Stimulated activated CD4-positive, alpha-beta T cell treated with anti-CD3 and anti-CD28 coated beads, Interleukin-15, amount 100 ng/mL, for 1 hour (primary cell): Measurements from ENCODE around the gene CDYL.
"Not testable (repeated sequence)": the region's sequence is repeated elsewhere in the genome, so short reads cannot be mapped to it uniquely, and the experiment has no call there.

ENCODE experiments used
- DNase-seq, 2 donors: peaks; one replicate each; pipeline ENCODE4 v3.0.0-alpha.2; 2020; ENCODE audit warnings: low read depth in 1 of 2, low spot score in 1 of 2

The CDYL gene

DNA sequence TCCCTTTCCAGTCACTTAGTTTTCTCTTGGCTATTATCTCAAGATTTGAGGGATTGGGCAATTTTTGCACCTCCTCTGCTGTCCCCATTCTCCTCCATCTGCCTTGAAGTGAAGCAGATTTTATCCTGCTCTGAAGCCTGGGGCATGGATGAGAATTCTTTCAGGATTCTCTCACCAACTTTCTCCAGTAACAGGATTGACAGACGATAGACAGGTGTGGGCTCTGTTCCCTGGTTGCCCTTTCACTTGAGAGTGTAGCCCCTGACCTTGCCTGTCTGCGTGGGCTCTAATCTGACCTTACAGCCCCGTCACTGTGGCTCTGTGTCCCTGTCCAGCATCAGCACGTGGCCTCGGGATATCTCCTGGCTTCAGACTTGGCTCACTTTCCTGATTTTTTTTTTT lies 27.1 kb downstream of the CDYL start:
- no peak for DNase-seq

DNA sequence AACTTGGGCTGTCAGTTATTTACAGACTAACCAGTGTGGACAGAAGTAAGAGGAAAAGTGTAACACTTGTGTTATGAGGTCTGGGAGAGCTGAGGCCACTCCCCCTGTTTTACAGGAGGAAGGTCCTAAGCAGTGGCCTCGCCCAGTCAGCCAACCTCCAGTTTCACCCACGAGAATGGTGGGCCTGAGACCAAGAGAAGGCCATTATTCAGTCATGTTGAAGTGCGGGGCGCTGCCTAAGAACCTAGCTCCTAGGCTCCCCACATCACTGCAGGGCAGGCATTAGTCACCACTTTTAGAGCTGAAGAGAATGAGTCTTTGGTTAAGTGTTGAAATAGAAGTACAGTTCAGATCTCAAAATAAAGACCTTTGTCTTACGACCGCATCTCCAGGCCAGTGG lies 27.9 kb downstream of the CDYL start:
- no peak for DNase-seq

DNA sequence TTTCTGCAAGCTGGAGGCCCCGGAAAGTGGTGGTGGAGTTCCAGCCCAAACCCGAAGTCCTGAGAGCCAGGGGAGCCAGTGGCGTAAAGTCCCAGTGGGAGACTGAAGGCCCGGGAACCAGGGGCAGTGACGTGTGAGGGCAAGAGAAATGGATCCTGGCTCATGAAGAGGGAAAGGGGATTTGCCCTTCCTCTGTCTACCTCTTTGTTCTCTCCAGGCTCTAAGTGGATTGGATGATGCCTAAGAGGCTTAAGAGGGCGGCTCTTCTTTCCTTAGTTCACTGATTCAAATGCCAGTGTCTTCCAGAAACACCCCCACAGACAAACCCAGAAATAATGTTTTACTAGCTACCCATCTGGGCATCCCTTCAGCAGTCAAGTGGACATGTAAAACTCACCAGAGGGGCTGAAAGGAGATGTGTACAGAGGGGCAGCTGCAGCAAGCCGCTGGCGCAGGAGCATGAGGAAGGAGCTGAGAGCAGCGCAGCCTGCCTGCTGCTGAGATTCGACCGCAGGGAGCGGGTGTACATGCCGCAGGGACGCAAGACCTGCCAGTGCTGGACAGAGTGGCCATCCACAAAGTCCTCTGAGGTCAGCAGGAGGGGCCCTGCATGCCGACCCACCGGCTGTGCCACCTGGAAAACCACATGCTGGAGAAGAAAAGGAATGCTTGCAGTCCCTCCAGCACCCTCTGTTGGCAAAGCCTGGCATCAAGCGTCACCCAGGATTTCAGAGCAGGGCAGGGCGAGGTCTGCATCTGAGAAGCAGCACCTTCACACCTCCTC lies 29.5 kb downstream of the CDYL start:
- no peak for DNase-seq

DNA sequence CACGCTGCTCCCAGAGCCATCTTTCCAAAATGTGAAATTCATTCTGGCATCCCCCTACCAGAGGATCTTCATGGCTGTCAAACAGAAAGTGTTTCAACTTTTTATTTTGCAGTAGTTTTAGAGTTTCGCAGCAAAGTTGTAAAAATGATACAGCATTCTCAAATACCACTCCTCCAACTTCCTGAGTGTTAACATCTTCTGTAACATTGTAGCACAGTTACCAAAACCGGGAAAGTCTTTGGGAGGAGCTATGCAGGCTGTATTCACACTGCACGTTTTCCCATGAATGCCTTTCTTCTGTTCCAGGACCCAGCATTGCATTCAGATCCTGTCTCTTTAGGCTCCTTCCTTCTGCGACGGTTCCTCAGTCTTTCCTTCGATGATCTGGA lies 30.1 kb downstream of the CDYL start:
- DNase-seq, result no peak

DNA sequence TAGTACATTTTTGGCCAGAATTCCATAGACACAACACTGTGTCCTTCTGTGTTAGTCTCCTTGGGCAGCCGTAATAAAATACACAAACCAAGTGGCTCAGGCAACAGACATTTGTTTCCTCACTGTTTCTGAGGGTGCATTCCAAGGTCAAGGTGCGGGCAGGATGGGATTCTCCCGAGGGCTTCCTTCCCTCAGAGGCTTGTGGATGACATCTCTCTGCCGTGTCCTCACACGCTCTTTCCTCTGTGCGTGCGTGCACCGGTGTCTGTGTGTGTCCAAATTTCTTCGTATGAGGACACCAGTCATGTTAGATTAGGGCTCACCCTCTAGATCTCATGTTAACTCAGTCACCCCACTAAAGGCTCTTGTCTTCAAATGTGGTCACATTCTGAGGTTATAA lies 30.6 kb downstream of the CDYL start:
- DNase-seq, result no peak

DNA sequence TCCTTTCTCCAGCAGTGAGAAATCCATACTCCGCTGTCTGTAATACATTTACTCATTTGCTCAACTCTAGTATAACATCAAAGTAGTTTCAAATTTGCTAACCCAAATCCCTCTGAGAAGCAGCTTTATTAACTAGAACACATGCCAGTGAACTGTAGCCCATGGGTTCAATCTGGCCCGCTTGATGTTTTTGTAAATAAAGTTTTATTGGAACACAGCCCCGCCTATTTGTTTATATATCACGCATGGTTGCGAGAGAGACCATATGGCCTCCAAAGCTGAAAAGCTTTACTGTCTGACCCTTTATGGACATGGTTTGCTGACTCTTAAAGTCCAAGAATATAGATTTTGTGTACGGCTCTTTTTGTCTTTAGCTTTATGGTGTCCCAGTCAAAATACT lies 32.2 kb downstream of the CDYL start:
- DNase-seq, result no peak

DNA sequence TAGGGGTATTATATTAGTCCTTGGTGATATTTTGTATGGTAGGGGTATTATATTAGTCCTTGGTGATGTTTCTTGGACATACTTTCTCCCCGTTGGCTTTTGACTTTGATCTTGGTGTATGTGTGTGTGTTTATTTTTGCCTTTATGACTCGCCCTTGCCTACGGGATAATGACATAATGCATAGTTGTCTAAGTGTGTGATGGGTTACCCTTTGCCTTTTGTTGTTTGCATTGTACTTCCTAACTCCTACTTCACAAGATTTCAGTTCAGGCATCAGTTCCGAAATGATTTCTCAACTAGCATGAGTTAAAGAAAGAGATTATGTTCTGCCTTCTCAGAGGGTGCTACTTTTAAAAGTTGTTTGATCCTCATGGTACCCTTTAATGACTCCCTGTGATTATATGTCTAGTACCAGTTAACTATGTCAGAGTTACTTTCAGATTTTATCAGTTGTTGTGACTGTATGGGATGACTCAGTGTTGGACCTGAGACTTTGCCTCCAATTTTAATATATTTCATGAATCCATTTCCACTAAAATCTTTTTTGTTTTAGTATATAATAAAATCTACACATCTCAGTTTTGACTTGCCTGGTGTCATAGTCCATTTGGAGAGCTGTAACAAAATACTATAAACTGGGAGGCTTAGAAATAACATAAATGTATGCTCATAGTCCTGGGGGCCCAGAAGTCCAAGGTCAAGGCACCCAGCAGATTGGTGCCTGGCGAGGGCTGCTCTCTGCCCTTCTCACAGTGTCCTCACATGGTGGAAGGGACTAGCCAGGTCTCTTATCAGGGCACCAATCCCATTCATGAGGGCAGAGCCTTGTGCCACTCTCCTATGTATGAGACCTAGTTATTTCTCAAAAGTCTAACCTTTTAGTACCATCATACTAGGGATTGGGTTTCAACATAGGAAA lies 34.1 kb downstream of the CDYL start:
- no peak for DNase-seq

DNA sequence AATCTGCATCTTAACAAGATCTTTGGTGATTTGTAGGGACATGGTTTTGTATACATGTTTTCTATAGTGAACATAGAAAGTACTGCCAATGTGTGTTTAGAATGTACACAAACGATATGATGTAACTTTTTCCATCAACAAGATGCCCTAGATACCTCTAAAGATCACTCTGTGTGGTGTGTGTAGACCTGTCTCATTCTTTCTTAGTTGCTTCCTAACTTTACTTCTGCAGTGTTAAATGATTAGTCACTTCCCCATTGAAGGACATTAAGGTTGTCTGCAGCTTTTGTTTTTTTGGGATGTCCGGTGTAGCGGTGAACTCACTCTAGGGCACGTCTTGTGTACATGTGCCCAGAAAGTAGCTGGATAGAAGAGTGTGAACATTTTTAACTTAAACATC lies 35.9 kb downstream of the CDYL start:
- no peak for DNase-seq

DNA sequence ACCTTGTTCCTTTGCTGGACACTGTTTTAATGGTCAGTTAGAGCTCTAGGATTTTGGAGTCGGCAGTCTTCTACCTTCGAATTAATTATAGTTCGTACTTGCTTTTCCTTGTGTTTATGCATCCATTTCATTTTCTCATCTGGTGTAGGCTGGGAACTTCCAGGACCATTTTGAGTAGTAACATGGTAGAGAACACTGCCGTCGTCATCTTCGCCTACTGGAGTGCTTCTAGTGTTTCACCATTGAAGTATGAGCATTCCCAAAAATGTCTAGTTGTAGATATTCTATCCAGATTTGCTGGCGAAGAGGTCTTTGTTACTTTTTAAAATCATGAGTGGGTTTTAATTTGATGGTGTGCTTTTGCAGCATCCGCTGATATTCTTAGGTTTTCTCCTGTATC lies 36.9 kb downstream of the CDYL start:
- DNase-seq, result no peak

DNA sequence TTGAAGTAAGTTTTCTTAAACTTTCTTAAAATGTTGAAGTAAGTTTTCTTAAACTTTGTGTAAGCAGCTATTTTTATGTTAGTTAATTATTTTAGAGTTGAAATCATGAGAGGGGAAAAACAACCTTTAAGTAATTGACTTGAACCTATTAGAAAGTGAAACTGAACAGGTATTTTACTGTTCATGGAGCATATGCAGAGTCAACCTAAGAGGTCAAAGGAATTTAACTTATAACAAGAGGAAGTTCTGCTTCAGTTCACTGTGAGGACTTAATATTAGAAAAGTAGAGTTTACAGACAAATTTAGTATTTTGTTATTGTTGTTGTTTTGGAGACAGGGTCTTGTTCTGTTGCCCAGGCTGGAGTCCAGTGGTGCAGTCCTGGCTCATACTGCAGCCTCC lies 38.0 kb downstream of the CDYL start:
- DNase-seq, result no peak

DNA sequence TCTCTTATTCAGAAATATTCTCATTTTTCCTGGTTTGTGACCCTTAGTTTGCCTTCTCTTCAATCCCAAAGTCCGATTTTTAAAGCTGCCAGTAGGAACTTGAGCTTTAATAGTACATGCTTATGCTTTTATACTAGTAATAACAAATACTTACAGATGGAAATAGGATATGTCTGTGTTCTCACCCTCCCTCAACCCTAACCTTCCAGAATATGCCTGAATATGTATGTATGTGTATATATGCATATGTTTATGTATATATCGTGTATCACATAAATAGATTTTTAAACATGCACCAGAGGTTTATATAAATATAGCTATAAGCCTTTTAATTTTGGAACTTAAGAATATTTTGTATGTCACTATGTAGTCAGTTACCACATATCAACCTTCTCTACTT lies 38.8 kb downstream of the CDYL start:
- no peak for DNase-seq

DNA sequence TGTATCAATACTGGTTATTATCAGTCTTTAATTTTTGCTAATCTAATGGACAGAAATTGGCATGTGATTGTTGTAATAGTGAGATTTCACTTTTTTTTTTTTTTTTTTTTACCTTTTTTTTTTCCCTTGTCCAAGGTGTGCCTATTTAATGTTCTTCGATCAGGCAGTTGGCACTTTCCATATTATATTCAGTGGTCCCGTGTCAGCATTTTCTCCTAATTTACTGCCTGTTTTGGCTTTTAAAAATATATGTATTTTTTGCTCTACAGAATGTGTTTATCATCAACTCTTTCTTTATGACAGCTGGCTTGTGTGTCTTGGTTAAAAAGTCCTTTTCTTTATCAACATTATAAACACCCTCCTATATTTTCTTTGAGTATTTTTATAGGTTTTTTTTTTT lies 39.4 kb downstream of the CDYL start:
- DNase-seq, result no peak

DNA sequence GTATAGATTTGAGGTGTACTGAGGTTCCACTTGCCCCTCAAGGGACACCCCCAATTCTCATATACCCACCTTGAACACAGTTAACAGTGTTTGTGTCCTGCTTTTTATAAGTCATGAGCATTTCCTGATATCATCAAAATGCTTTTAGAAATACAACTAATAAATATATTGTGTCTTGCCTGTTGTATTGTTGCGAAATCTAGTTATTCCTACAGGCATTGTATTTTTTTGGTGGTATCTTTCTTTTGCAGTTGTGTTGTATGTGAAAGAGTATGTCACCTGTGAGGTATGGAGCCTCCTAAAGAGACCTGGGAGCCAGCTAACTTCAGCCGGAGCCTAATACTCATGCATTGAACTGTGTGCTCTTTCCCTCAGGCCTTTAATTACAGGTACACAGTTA lies 40.7 kb downstream of the CDYL start:
- DNase-seq, result no peak

DNA sequence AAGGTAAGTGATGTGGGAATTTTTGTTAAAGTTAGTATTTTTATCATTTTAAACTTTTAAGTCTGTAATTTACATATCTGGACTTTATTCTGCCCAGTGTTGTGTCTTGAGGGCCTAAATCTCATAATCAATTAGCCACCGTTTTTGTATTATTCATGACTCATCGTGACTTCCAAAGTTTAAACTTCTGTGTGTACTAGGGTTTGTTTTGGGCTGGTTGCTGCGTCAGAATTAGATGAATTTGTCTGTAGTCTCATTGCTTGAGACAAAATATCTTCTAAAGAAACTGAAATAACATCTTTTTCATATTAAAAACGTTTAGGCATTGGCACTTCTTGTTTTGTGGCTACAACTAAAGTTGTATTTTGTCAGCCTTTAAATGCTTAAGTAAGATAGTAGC lies 41.3 kb downstream of the CDYL start:
- no peak for DNase-seq

DNA sequence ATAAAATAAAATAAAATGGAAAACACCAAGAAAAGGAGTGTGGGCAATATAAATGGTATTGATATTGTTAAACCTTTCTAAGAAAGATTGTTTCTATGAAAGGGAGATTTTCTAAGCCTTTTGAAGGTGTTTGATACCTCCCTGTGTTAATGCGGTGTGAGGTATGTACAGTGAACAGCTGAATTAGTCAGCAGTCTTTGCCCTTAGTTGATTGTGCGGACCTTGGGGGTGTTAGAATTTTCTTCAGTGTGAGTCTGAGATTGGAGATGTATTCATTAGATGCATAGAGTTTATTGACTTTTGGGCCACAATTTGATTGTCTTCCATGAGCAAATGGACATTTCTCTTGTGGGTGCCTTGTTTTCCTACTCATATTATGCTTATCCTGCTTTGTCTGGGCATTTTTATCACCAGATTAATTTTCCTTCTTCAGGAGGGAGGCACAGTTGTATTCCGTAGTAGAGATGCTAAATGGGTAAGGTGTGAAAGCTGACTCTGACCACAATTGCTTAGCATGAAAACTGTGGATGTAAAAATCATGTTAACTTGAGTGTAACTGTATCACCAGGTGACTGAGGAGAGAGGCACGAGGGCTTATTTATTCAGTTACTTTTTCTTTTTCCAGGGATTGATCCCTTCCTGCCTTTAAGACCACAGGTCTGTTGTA lies 42.2 kb downstream of the CDYL start:
- DNase-seq, result no peak

DNA sequence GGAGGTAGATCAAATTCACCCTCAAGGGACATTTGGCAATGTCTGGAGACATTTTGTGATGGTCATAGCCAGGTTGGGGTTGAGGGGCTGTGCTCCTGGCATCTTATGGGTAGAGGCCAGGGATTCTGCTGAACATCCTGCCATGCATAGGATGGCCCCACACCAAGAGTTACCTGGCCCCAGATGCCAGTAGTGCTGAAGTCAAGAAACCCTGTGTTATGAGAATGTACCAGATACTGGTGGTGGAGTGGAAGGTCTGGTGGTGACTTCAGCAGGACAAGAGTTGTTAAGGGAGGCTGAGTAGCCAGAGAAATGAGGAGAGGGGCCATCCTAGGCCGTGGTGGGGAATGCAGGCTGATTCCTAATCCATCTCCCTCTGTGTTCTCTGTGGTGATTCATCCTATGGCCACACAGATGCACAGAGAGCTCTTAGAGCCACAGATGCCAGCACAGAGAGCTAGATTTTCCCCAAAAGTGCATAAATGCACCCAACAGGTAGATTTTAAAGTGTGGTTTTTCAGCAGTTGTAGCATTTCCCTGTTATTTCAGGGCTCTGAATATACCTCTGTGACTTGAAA lies 43.6 kb downstream of the CDYL start:
- no peak for DNase-seq

DNA sequence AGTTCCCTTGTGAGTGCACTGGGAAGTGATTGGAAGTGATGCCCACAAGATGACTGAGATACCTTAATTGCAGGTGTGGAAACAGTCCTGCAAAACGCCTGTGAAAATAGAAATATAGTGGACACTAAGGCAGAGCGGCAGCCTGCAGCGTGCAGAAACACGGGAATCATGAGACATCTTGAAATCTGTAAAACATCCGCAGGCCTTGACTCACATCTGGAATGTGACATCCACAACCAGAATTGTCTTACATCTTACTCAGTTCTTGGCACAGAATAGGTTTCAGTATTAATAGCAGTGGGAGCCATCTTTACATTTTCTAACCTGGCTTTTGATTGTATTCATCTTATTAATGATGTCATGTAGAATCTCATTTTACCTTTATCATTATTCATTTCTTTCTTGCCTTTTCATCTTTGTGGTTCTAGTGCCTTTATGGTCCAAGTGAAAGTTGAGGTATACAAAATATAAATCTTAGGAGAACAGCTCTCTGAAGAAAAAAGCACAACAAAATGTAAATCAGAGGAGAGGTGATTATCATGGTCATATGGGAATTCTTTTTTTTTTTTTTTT lies 44.6 kb downstream of the CDYL start:
- no peak for DNase-seq

DNA sequence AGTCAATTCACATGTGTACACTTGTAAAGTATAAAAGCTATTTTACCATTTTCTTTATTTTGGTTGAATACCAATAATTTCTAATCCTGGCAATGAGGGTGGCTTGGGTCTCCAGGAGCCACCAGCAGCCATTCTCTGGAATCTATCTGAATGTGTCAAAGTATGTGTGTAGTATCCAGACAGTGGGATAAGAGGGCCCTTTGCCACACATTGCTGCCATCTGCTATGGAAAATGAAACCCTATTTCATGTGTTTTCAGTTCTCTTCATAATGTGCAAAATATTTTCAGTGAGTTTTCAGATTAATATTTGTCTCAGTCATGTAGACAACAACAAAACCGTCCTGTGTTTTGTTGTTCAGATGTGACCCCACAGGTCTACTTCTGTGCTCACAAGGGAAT lies 46.3 kb downstream of the CDYL start:
- DNase-seq, result no peak

DNA sequence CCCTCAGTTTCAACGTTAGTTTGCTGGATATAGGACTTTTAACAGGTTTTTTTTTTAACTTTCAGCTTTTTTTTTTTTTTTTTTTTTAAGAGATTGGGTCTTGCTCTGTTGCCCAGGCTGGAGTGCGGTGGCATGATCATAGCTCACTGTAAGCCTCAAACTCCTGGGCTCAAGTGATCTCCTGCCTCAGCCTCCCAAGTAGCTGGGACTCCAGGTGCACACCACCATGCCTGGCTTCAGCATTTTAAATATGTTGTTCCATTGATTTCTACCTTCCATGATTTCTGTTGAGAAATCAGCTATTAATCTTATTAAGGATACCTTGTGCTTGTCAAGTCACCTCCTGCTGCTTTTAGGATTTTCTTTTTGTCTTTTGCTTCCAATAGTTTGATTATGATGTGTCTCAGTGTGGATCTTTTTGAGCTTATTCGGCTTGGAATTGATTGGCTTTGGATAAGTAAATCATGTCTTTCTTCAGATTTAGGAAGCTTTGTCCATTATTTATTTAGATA lies 52.0 kb downstream of the CDYL start:
- no peak for DNase-seq

DNA sequence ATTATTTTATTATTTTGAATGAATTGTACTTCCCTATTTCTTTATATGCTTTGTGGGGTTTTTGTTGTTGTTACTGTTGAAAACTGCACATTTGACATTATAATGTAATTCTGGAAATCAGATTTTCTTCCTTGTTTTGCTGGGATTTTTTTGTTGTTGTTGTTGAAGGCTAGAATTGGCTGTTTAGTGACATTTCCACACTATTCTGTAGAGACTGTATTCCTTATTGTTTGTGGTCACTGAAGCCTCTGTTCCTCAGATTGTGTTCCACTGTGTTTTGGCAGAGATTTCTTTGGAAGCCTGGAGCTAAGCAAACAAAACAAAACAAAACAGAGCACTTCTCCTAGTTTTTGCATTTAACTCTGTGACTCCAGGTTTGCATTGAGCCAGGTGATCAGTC lies 52.9 kb downstream of the CDYL start:
- no peak for DNase-seq

DNA sequence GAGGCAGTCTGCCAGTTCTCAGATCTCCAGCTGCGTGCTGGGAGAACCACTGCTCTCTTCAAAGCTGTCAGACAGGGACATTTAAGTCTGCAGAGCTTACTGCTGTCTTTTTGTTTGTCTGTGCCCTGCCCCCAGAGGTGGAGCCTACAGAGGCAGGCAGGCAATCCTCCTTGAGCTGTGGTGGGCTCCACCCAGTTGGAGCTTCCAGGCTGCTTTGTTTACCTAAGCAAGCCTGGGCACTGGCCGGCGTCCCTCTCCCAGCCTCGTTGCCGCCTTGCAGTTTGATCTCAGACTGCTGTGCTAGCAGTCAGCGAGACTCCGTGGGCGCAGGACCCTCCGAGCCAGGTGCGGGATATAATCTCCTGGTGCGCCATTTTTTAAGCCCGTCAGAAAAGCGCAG lies 59.3 kb downstream of the CDYL start:
- not testable (repeated sequence) for DNase-seq
